Astrocyte of the hippocampus (primary cell): ENCODE data around the gene SIPA1L3.

Source experiments
- DNase-seq: peaks from one replicate; pipeline ENCODE4 v3.0.0; 2011; ENCODE audit warnings: low read depth, low spot score

SIPA1L3 gene

DNA sequence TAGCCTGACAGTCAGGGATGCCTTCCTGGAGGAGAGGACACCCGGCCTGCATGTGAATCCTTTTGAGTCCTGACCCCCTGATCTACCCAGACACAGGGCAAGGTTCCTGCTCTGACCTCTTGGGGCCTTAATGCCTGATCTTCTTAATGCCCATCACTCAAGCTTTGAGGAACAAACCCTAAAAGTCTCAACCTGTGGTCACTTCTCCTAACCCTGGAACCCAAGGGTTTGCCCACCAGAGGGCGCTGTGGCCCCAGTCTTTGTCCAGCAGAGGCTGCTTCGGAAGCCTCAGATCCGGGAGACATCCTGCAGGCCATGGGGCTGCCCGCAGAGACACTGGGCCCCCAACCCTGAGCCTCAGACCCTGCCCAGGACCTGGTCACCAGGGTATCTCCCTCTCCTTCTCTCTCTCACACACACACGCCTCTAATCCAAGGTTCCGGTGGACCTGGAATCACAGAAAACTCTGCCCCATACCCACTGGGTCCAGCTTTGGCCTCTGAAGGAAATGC lies 326.8 kb downstream of the SIPA1L3 start:
- peak; percentile 82 for DNase-seq

DNA sequence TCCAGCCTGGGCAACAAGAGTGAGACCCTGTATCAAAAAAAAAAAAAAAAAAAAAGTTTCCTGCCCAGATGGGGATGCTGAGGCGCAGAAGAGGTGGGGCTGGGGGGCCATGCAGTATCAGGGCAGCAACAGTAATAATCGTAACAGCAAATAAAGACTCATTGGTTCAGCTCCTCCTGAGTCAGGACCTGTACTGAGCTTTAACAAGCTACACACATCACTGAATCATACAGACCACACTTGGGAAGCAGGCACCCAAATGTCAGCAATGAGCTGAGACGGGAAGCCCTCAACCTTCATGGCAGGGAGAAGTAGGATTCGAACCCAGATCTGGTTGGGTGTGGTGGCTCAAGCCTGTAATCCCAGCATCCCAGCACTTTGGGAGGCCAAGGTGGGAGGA lies 327.6 kb downstream of the SIPA1L3 start:
- DNase-seq, result no peak

DNA sequence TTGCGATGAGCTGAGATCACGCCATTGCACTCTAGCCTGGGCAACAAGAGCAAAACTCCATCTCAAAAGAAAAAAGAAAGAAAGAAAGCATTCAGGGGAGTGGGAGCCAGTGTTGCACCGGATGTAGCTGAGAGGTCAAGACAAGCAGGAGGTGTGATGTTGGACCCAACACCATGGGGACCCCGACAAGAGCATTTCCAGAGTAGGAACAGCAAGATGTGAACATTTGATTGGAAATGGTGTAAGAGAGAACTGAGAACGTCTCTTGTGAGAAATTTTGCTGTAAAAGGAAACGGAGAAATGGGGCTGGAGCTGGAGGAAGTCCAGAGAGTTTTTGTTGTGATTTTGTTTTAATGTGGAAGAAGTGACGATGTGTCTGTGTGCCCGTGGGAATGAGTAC lies 332.8 kb downstream of the SIPA1L3 start:
- no peak for DNase-seq

DNA sequence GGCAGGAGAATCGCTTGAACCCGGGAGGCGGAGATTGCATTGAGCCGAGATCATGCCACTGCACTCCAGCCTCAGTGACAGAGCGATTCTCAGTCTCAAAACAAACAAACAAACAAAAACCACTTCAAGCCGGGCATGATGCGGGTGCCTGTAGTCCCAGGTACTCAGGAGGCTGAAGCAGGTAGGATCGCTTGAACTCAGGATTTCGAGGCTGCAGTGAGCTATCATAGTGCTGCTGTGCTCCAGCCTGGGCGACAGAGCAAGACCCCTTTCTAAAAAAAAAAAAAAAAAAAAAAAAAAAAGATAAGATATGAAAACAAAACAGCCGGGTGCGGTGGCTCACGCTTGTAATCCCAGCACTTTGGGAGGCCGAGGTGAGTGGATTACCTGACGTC lies 336.3 kb downstream of the SIPA1L3 start:
- DNase-seq, result no peak

DNA sequence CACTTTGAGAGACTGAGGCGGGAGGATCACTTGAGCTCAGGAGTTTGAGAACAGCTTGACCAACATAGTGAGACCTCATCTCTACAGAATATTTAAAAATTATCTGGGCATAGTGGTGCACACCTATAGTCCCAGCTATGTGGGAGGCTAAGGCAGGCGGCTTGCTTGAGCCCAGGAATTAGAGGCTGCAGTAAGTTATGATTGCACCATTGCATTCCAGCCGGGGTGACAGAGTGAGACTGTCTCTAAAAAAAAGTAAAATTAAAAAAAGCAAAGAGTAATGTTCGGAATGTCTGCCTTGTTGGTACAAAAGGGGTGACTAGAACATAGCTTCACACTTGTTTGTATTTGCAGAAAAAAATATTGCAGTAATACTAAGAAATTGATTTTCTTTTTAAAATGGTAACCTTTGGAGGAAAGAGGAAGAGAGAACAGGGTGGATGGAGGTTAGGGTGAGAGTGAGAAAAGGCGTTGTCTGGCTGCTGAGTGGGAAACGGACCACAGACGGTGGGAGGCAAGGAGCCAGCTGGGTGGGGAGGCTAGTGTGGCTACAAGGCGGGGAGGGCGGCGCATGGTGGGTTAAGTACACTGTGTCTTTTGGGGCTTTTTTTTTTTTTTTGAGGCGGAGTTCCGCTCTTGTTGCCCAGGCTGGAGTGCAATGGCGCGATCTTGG lies 339.0 kb downstream of the SIPA1L3 start:
- DNase-seq, result no peak

DNA sequence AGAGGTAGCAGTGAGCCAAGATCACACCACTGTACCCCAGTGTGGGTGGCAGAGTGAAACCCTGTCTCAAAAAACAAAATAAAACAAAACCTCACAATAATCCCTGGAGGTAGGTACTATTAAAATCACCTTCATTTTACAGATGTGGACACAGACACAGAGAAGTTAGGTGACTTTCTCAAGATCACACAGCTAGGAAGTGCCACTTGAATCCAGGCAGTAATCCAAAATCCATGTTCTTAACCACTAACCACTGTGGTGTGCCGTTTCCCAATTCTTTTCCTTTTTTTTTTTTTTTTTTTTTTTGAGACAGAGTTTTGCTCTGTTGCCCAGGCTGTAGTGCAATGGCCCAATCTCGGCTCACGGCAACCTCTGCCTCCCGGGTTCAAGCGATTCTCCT lies 340.1 kb downstream of the SIPA1L3 start:
- DNase-seq, result no peak

DNA sequence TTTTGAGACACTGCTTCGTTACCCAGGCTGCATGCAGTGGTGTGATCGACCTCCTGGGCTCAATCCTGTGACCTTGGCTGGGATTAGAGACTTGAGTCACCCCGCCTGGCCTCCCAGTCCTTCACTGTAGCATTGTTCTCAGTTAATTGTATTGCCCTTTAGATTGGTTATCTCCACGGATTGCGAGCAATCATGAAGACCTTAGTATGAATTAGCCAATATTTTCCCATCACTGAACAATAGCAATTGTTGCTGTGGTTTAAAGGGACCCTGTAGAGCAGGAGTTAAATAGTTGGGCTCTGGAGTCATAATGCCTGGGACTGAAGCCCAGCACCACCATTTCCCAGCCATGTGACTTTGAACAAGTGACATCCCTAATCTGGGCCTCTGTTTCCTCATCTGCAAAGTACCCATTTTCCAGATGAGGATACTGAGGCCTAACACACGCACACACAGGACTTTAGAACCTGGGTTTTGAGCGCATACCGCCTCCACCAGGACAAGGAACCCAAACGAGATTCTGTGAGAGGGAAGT lies 340.8 kb downstream of the SIPA1L3 start:
- no peak for DNase-seq

DNA sequence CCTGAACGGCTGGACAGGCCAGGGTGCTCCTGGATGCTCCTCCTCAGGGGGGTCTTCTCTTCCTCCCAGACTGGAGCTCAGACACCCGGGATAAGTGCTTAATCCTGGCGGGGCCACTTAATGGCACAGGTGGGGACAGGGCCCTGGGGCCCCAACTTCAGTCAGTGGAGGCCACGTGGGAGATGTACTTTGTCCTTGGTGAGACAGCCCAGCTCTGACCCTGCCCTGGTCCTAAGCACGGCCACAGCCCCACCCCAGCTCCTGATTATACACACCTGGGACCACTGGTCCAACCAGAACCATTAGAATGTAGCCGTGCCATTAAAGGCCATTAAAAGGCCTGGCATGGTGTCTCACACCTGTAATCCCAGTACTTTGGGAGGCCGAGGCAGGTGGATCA lies 341.4 kb downstream of the SIPA1L3 start:
- no peak for DNase-seq

DNA sequence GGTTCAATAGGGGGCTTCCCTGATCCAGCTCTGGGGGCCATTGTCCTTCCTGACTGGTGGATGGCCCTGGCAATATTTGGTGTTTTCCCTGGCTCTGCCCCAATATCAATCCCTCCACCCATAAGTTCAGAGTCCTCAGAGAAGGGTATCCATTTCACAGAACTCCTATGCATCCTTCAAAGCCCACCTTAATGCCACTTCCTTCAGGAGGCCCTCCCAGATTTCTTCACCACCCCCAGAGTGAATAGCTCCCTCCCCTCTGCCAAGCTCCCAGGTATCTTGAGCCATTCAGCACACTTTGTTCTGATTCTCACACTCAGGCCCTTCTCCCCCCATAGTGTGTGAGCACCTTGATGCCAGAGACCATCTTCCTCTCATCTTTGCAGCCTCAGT lies 343.4 kb downstream of the SIPA1L3 start:
- no peak for DNase-seq

DNA sequence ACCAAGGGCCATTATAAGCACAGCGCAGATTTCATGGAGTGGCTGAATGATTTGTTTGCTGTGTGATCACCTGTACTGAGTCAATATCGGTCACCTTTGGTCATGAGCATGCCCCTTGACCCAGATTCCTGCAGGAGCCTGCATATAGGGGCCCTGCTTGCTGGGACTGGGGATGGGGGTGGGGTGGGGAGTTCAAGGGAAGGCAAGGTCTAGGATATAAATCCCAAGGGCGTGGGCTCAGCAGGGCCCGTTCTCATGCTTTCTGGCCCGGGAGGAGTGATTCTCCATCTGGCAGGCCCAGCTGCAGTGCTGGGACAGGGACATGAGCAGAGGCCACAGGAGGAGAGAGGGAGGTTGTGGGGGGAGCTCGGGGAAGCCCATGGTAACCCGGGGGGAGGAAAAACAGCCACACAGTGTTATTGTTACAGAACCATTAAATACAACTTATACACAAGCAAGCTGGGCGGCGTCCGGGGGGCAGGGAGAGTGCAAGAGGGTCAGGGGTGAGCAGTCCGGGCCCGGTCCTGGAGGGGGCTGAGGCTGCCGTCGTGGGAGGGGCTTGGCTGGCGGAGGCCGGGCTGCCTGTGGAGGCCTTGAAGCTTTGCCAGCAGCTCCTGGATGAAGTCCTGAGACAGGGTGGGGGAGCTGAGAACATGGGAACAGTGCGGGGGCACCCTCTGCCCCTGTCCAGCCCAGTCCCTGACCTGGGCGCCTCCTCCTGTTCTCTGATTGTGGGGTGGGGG lies 344.0 kb downstream of the SIPA1L3 start:
- peak; percentile 68 for DNase-seq

DNA sequence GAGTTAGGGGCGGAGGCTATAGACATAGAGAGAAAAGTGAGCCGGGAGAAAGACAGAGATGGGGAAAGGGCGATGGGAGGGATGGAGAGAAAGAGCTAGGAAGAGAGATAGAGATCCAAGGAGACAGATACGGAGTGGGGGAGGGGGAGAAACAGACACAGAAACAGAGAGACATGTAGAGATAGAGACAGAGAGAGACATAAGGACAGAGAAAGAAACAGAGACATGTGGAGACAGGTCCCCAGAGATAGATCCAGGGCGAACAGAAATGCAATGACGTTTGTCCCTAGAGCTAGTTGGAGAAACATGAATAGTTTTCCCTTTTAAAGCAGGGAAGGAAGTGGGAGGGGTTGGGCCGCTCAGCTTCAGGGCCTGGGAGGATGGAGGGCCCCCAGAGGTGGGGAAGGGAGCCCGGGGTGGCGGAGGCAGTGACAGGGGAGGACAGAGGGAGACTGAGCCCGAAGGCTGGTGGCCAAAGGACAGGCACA lies 344.6 kb downstream of the SIPA1L3 start:
- DNase-seq, result peak; percentile 49

DNA sequence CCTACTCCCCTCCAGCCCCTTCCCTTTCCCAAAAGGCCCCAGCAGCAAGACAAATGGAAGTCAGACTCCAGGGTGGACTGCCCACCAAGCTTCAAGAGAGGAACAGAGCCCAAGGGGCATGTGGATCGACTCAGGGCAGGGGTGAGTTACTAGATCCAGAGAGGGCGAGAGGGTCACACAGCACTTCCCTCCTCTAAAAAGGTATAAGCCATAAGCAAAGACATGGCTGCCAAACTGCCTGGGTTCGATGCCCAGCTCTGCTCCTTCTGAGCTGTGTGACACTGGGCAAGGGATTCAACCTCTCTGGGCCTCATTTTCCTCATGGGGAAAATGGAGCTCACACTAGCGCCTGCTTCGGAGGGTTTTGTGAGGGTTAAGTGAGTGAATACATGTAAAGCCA lies 345.4 kb downstream of the SIPA1L3 start:
- DNase-seq, result no peak

DNA sequence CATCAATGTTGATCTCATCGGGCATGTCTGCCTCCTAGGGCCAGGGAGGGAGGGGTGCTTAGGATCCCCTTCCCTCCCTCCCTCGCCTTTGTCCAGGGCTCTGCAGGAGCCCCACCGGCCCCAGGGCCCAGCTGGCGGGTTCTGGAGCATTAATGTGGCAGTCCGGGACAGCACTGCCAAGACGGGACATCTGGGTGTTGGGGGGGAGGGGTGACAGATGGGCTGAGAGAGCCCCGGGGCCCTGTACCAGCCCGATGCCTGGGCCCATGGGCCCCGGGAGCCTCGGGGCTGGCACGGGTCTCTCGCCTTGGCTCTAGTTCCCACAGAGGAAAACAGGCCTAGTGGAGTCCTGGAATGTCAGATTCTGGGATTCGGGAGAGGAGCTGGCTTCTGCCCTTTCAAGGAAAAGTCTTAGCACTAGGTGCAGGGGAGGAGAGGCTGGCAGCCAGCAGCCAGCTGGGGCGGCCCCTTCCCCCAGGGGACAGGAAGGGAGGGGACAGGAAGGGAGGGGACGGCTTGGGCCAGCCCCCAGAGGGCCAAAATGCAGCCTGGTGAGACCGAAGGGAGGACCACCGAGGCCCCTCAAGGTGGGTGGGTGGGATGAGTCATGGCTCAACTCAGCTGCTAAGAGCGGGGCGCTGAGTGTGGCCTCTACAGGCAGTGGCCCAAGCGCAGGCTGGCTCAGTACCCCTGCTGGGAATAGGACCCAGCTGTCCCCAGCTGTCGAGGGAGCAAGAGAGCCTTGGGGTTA lies 346.1 kb downstream of the SIPA1L3 start:
- no peak for DNase-seq

DNA sequence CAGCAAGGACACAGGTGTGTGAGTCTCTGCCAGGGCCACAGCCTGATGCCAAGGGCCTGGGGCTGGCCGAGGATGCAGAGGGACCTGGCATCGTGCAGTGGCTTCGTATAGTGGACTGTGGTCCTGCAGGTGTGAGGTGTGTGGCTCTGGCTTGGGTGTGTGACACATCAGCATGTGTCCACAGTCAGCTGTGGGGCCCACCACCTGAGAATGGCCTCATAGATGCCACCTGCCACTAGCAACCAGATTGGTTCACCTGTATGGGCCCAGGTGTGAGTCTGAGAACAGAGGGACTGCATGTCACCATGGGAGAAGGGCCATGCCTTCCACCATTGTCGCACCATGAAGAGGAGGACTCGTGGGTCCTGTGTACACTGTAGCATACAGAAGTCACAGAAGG lies 346.8 kb downstream of the SIPA1L3 start:
- no peak for DNase-seq

DNA sequence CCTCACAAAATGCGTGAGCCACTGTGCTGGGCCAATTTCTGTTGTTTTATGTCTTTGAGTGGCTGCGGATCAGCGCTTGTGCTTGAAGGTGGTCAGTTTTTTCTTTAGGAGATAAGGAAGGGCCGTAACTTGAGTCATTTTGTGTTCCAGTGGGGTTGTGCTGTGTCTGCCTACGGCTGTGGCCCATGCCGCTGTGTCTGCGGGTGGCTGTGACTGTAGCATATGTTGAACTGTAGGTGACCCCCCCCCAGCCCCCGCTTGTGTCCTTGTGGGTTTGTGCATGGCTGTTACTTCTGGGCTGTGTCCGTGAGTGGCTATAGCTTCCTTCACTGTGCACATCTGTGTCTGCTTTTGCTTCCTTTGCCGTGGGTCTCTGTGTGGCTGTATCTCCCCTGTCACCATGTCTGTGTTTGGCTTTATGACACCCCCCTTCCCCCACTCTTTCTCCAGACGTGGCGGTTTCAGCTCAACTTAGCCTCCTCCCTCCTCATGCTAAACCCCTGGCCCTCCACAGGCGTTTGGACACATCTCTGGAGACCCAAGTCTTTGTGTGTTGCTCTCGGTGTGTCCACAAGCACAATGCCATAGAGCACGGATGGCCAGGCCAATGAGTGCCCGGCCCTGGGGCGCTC lies 348.5 kb downstream of the SIPA1L3 start:
- DNase-seq, result no peak
